Neural progenitor cell (in vitro differentiated cells): ENCODE results near the gene POLR2L. TPM values are rescaled to one million over a fixed set of nuclear protein-coding genes. Genes with fewer than 3 reads are reported as not detected.

Experiments
- DNase-seq: peaks from one replicate; pipeline ENCODE4 v3.0.0-alpha.2; 2016; ENCODE audit warnings: low spot score
- H2AFZ ChIP-seq: fragments of 200-600 bp; sonication (generic); replicated peaks from 2 replicates; pipeline ENCODE4 v1.6.1; 2016; ENCODE audit warnings: antibody characterized with exemption
- H3F3A ChIP-seq: fragments of 200-600 bp; sonication (generic); 2 replicates; pipeline ENCODE4 v1.6.1; 2016; ENCODE audit warnings: antibody characterized with exemption, low read depth
- H3K27ac ChIP-seq: fragments of 200-600 bp; sonication (generic); 2 replicates; pipeline ENCODE4 v1.5.1; 2016; ENCODE audit warnings: mild to moderate bottlenecking
- H3K27me3 ChIP-seq: fragments of 200-600 bp; sonication (generic); 2 replicates; pipeline ENCODE4 v1.6.1; 2016; ENCODE audit warnings: mild to moderate bottlenecking, moderate library complexity
- H3K36me3 ChIP-seq: fragments of 200-600 bp; sonication (generic); 2 replicates; pipeline ENCODE4 v1.5.1; 2016
- H3K4me1 ChIP-seq: fragments of 200-600 bp; sonication (generic); 2 replicates; pipeline ENCODE4 v1.6.1; 2016; ENCODE audit warnings: mixed run types
- H3K4me2 ChIP-seq: fragments of 200-600 bp; sonication (generic); 2 replicates; pipeline ENCODE4 v1.6.1; 2016
- H3K4me3 ChIP-seq: fragments of 200-600 bp; sonication (generic); 2 replicates; pipeline ENCODE4 v1.5.1; 2016
- H3K79me2 ChIP-seq: fragments of 200-600 bp; sonication (generic); 2 replicates; pipeline ENCODE4 v1.6.1; 2016; ENCODE audit warnings: low read depth
- H3K9ac ChIP-seq: fragments of 200-600 bp; sonication (generic); 2 replicates; pipeline ENCODE4 v1.6.1; 2016
- H3K9me3 ChIP-seq: fragments of 200-600 bp; sonication (generic); 2 replicates; pipeline ENCODE4 v1.5.1; 2016; ENCODE audit warnings: low read depth
- H4K20me1 ChIP-seq: fragments of 200-600 bp; sonication (generic); 2 replicates; pipeline ENCODE4 v1.6.1; 2016; ENCODE audit warnings: low read depth
- H3K27ac Mint-ChIP-seq: 3 replicates; pipeline ENCODE4 v1.8.0; 2021; ENCODE audit warnings: mixed read lengths
- H3K27me3 Mint-ChIP-seq: 2 replicates; pipeline ENCODE4 v1.8.0; 2022; ENCODE audit warnings: low read depth, mild to moderate bottlenecking, inconsistent platforms, moderate library complexity, mixed read lengths; ENCODE audit not compliant: insufficient read depth
- H3K36me3 Mint-ChIP-seq: 3 replicates; pipeline ENCODE4 v1.8.0; 2021; ENCODE audit warnings: mixed read lengths
- H3K4me1 Mint-ChIP-seq: 3 replicates; pipeline ENCODE4 v1.8.0; 2021; ENCODE audit warnings: mixed read lengths
- H3K4me3 Mint-ChIP-seq: 3 replicates; pipeline ENCODE4 v1.8.0; 2021; ENCODE audit warnings: mild to moderate bottlenecking, moderate library complexity, mixed read lengths
- H3K9me3 Mint-ChIP-seq: 3 replicates; pipeline ENCODE4 v1.8.0; 2020; ENCODE audit warnings: mixed read lengths
- EZH2 ChIP-seq: fragments of 200-600 bp; sonication (generic); IDR thresholded peaks from 2 replicates; pipeline ENCODE4 v1.6.1; 2017; ENCODE audit warnings: antibody characterized with exemption, mild to moderate bottlenecking, moderate library complexity
- EZH2phosphoT487 ChIP-seq: fragments of 200-600 bp; sonication (generic); IDR thresholded peaks from 2 replicates; pipeline ENCODE4 v1.6.1; 2017; ENCODE audit warnings: antibody characterized with exemption
- total RNA-seq: library from RNA; depleted of rRNA; stranded (reverse); fragments of >200 nt; gene quantifications from 2 replicates; pipeline ENCODE4 v1.2.3, GENCODE V29; 2015; ENCODE audit warnings: low replicate concordance
- TF ChIP-seq, protein P1 (sequence below): fragments of 200-600 bp; sonication (generic); IDR thresholded peaks from 2 replicates; pipeline ENCODE4 v1.5.1; 2017; ENCODE audit warnings: antibody characterized with exemption, mild to moderate bottlenecking

Gene POLR2L
- total RNA-seq, 1 donor from 2014 or later, result 12.9 TPM

DNA sequence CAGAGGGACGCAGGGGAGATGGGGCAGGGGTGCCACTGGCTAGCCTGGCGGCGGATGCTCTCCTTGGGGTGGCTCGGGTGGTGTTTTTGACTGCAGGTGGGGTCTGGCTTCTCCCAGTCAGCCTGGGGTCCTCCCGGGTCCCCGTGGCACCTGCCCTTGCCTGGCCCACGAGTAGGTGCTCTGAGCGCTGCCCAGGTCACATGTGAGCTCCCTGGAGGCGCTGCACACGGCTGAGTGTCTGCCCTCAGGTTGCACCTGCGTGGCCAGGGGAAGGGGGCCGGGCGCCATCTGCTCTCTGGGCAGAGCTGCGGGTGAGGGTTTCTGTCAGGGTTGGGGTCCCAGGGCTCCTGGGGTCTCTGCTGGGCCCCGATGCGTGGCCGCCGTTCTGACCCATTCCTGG, 5.5 kb upstream of the POLR2L start:
- TF ChIP-seq EZH2, result no peak
- TF ChIP-seq, protein P1, sequence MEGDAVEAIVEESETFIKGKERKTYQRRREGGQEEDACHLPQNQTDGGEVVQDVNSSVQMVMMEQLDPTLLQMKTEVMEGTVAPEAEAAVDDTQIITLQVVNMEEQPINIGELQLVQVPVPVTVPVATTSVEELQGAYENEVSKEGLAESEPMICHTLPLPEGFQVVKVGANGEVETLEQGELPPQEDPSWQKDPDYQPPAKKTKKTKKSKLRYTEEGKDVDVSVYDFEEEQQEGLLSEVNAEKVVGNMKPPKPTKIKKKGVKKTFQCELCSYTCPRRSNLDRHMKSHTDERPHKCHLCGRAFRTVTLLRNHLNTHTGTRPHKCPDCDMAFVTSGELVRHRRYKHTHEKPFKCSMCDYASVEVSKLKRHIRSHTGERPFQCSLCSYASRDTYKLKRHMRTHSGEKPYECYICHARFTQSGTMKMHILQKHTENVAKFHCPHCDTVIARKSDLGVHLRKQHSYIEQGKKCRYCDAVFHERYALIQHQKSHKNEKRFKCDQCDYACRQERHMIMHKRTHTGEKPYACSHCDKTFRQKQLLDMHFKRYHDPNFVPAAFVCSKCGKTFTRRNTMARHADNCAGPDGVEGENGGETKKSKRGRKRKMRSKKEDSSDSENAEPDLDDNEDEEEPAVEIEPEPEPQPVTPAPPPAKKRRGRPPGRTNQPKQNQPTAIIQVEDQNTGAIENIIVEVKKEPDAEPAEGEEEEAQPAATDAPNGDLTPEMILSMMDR, result no peak
- TF ChIP-seq EZH2phosphoT487, result no peak
- H3K36me3 Mint-ChIP-seq, result no peaks in the 10 kb centered on the region
- no peak overlapping the region for H3K4me3 ChIP-seq
- H4K20me1 ChIP-seq, result peaks cover 43% of the 10 kb centered on the region
- peaks cover 11% of the 10 kb centered on the region for H3K27me3 Mint-ChIP-seq
- no peak overlapping the region for H3K4me3 Mint-ChIP-seq
- H3K27ac Mint-ChIP-seq, result no peak overlapping the region
- no peak overlapping the region for H2AFZ ChIP-seq
- no peak overlapping the region for H3K9ac ChIP-seq
- H3K4me2 ChIP-seq, result no peak overlapping the region
- no peaks in the 10 kb centered on the region for H3K9me3 ChIP-seq
- H3K4me1 ChIP-seq, result peaks cover 49% of the 10 kb centered on the region
- H3F3A ChIP-seq, result peaks cover 46% of the 10 kb centered on the region
- no peaks in the 10 kb centered on the region for H3K36me3 ChIP-seq
- DNase-seq, result no peak
- no peaks in the 10 kb centered on the region for H3K9me3 Mint-ChIP-seq
- no peak overlapping the region for H3K27ac ChIP-seq
- H3K79me2 ChIP-seq, result peaks cover 9% of the 10 kb centered on the region
- H3K4me1 Mint-ChIP-seq, result peaks cover 32% of the 10 kb centered on the region
- H3K27me3 ChIP-seq, result peaks cover 38% of the 10 kb centered on the region

DNA sequence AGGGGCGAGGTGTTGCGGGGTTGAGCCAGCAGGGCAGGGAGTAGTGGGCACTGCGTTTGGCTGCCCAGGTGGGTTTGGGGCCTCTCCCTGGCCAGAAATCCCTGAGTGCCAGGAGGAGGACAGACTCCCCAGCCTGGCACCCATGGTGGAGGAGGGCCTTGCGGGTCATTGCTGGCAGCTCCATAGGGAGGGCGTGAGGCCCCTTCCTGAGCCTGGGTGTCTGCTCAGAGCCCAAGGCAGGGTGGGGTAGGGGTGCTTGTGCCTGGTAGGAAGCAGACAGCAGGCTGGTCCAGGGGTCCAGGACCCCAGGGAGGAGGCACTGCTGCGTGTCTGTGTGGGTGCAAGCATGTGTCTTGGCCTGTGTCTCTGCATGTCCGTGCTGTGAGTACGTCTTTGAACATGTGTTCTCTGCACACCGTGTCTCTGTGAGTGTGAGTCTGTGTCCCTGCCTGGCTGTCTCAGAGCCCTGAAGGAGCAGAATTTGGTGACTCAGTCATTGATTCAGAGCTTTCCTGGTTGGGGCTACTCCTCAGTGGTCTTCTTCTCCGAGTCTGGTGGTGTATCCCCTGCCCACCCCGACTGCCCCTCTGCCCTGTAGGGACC, 4.3 kb upstream of the POLR2L start:
- H3K27me3 Mint-ChIP-seq, result peaks cover 11% of the 10 kb centered on the region
- DNase-seq, result no peak
- H3K27ac Mint-ChIP-seq, result peak overlapping the region; percentile 13
- H3K9me3 Mint-ChIP-seq, result no peaks in the 10 kb centered on the region
- H4K20me1 ChIP-seq, result peaks cover 39% of the 10 kb centered on the region
- H3K27ac ChIP-seq, result no peak overlapping the region
- H3K36me3 Mint-ChIP-seq, result no peaks in the 10 kb centered on the region
- peaks cover 29% of the 10 kb centered on the region for H3K4me1 Mint-ChIP-seq
- H3K36me3 ChIP-seq, result no peaks in the 10 kb centered on the region
- peaks cover 7% of the 10 kb centered on the region for H3K79me2 ChIP-seq
- TF ChIP-seq, protein P1, result no peak
- TF ChIP-seq EZH2, result no peak
- TF ChIP-seq EZH2phosphoT487, result no peak
- H3K27me3 ChIP-seq, result peaks cover 38% of the 10 kb centered on the region
- no peak overlapping the region for H2AFZ ChIP-seq
- peak overlapping the region; percentile 22 for H3K4me3 Mint-ChIP-seq
- H3K4me1 ChIP-seq, result peaks cover 47% of the 10 kb centered on the region
- H3K9me3 ChIP-seq, result no peaks in the 10 kb centered on the region
- H3K4me2 ChIP-seq, result no peak overlapping the region
- no peak overlapping the region for H3K9ac ChIP-seq
- no peak overlapping the region for H3K4me3 ChIP-seq
- H3F3A ChIP-seq, result peaks cover 46% of the 10 kb centered on the region

DNA sequence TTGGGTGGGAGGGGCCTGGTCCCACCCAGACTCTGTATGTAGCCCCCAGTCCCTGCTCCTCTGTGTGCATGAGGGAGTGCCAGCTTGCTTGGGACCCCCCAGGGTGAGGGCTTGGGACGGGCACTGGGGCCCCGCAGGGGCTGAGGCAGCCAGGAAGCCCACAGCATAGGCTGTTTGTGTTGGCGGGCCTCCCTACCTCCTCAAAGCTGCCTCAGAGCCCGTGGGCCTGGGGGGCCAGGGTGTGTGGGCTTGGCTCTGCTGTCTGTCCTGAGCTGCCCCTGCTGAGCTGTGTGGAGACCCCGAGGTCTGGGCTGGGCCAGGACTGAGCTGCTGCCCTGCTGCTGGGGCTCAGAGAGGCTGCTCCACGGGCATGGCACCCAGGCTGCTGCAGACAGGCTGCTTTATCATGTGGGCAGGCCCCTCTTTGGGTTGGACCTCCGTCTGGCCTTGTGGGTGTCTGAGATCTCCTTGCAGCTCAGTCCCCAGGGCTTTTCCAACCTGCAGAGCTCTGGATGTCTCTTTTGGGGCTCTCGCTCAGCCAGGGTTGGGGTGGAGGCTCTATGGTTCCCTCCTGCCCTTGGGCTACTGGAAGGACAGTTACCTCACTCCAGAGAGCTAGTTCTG, 3.7 kb upstream of the POLR2L start:
- peaks cover 46% of the 10 kb centered on the region for H3K4me1 ChIP-seq
- peaks cover 39% of the 10 kb centered on the region for H4K20me1 ChIP-seq
- H3K9ac ChIP-seq, result no peak overlapping the region
- H3K4me2 ChIP-seq, result peak overlapping the region; percentile 97
- no peak overlapping the region for H3K27ac ChIP-seq
- Mint-ChIP-seq H3K4me1 (peaks cover 30% of the 10 kb centered on the region), H3K4me3 (no peak overlapping the region), H3K9me3 (no peaks in the 10 kb centered on the region), H3K27me3 (peaks cover 11% of the 10 kb centered on the region), H3K36me3 (no peaks in the 10 kb centered on the region), H3K27ac (no peak overlapping the region)
- TF ChIP-seq, protein P1, result no peak
- no peak for TF ChIP-seq EZH2
- no peak for TF ChIP-seq EZH2phosphoT487
- peaks cover 13% of the 10 kb centered on the region for H3K79me2 ChIP-seq
- no peak overlapping the region for H3K4me3 ChIP-seq
- no peaks in the 10 kb centered on the region for H3K9me3 ChIP-seq
- peaks cover 34% of the 10 kb centered on the region for H3K27me3 ChIP-seq
- H3F3A ChIP-seq, result peaks cover 48% of the 10 kb centered on the region
- DNase-seq, result no peak
- no peaks in the 10 kb centered on the region for H3K36me3 ChIP-seq
- H2AFZ ChIP-seq, result no peak overlapping the region
